SHP77 treated with DMSO at 0.1 percent for 48 hours (cell line): ENCODE measurements around the gene SCFD2.

Experiments used
- DNase-seq: peaks from one replicate; lab custom pipeline; 2025; lab: John Stamatoyannopoulos, UW

SCFD2 gene

GRCh38 chr4:52824603-52825459, 541.0 kb downstream of the SCFD2 start:
- peak; percentile 29 for DNase-seq

- no peak for DNase-seq
Observed at GRCh38 chr4:52824270-52824602, 541.6 kb downstream of the SCFD2 start.

- DNase-seq: no peak
Observed at GRCh38 chr4:52823702-52824092, 542.2 kb downstream of the SCFD2 start.
